K562 (cell line): ENCODE results near the gene TNRC6B. TPM values are rescaled to one million over a fixed set of nuclear protein-coding genes. Genes with fewer than 3 reads are reported as not detected.
A peak's percentile ranks its signal among the peaks of the same experiment; 100 is the strongest.

Source experiments
- ATAC-seq: fragments of 200-7000 bp; cut with Tn5 transposase; 3 replicates; pipeline ENCODE4 v1.9.1; 2020; ENCODE audit warnings: moderate library complexity
- BruUV-seq: library from RNA; stranded (reverse); fragments of 400-500 nt; replicated peaks from 2 replicates; lab custom pipeline; 2021; lab: Mats Ljungman, UMichigan
- CTCF ChIA-PET: fragments of 300-600 bp; formaldehyde crosslinking; extraction: SDS; loops from one replicate; lab custom pipeline; 2021; ENCODE audit warnings: low intra/inter-chr PET ratio; lab: Yijun Ruan, JAX
- POLR2A ChIA-PET: fragments of 300-600, 350-650 bp; sonication (Branson Sonifier 250); formaldehyde crosslinking; extraction: SDS; loops from one replicate; lab custom pipeline; 2021; ENCODE audit warnings: antibody characterized with exemption, inconsistent platforms; lab: Yijun Ruan, JAX
- DNase-seq, 4 experiments: peaks; one replicate each; pipeline versions ENCODE4 v3.0.0 to v3.0.0-alpha.2; 2011 to 2018; ENCODE audit warnings: low spot score in 3 of 4, mixed read lengths in 3 of 4; ENCODE audit errors: extremely low read depth in 1 of 4
- FAIRE-seq: peaks from 2 replicates; lab custom pipeline; 2011; peaks lifted over from hg19 to GRCh38; lab: Jason Lieb, UNC
- H2AFZ ChIP-seq: 2 replicates; pipeline ENCODE4 v1.6.0; 2011; ENCODE audit warnings: low read depth, low read length, control low read depth, inconsistent platforms
- H3K27ac ChIP-seq: fragments of 200-600 bp; 3 replicates; pipeline ENCODE4 v1.8.0; 2011; ENCODE audit warnings: low read depth, mild to moderate bottlenecking, control low read depth, inconsistent platforms, low read length, moderate library complexity, mixed read lengths; ENCODE audit errors: extremely low read depth
- H3K27me3 ChIP-seq, 2 experiments: fragments of 300-600 bp in 1 of 2; 2 replicates in 1 of 2; 3 replicates in 1 of 2; pipeline versions ENCODE4 v1.6.0 to v1.8.0; 2011; ENCODE audit warnings: inconsistent platforms in 2 of 2, low read length in 2 of 2, mild to moderate bottlenecking in 1 of 2, mixed read lengths in 1 of 2, moderate library complexity in 1 of 2; ENCODE audit not compliant: control insufficient read depth in 2 of 2, insufficient read depth in 2 of 2
- H3K36me3 ChIP-seq: fragments of 300-600 bp; 3 replicates; pipeline ENCODE4 v1.8.0; 2011; ENCODE audit warnings: mild to moderate bottlenecking, low read length, inconsistent platforms; ENCODE audit not compliant: control insufficient read depth, insufficient read depth
- H3K4me1 ChIP-seq, 2 experiments: fragments of 200-600 bp in 1 of 2; replicated peaks in 1 of 2; 2 replicates in 1 of 2; 3 replicates in 1 of 2; pipeline versions ENCODE4 v1.5.1 to v1.8.0; 2011; ENCODE audit warnings: inconsistent platforms in 2 of 2, low read length in 2 of 2, mild to moderate bottlenecking in 1 of 2, mixed read lengths in 1 of 2, moderate library complexity in 1 of 2; ENCODE audit not compliant: control insufficient read depth in 2 of 2, insufficient read depth in 2 of 2
- H3K4me2 ChIP-seq: 2 replicates; pipeline ENCODE4 v1.6.1; 2011; ENCODE audit warnings: low read length, control low read depth, inconsistent platforms, mixed read lengths; ENCODE audit not compliant: insufficient read depth
- H3K4me3 ChIP-seq: fragments of 200-600 bp; sonication (generic), shearing (Covaris generic); 2 replicates; pipeline ENCODE4 v1.5.1; 2016; ENCODE audit warnings: control low read depth, inconsistent platforms
- H3K79me2 ChIP-seq: fragments of 200-600 bp; 3 replicates; pipeline ENCODE4 v1.8.0; 2011; ENCODE audit warnings: low read length, inconsistent platforms; ENCODE audit not compliant: control insufficient read depth, insufficient read depth
- H3K9ac ChIP-seq, 2 experiments: 2 replicates each; pipeline versions ENCODE4 v1.6.0 to v1.6.1; 2011; ENCODE audit warnings: low read depth in 2 of 2, low read length in 2 of 2, control low read depth in 1 of 2, inconsistent platforms in 1 of 2, mild to moderate bottlenecking in 1 of 2, mixed read lengths in 1 of 2; ENCODE audit not compliant: insufficient read depth in 1 of 2
- H3K9me1 ChIP-seq: one replicate; pipeline ENCODE4 v1.6.0; 2011; ENCODE audit warnings: inconsistent platforms, mild to moderate bottlenecking, low read length, moderate library complexity; ENCODE audit not compliant: control insufficient read depth, insufficient read depth
- H3K9me3 ChIP-seq: replicated peaks from 2 replicates; pipeline ENCODE4 v1.5.1; 2011; ENCODE audit warnings: low read depth, low read length, inconsistent platforms; ENCODE audit not compliant: control insufficient read depth, insufficient read depth
- H4K20me1 ChIP-seq: replicated peaks from 2 replicates; pipeline ENCODE4 v1.6.1; 2011; ENCODE audit warnings: low read length, inconsistent platforms, mixed read lengths; ENCODE audit not compliant: control insufficient read depth, insufficient read depth
- CCAR2 ChIP-seq: fragments of 200-400 bp; formaldehyde crosslinking; IDR thresholded peaks from 2 replicates; pipeline ENCODE4 v1.6.1; 2017; ENCODE audit warnings: mild to moderate bottlenecking, low read depth, low read length
- ETS2 ChIP-seq: IDR thresholded peaks from 2 replicates; pipeline ENCODE4 v1.6.1; 2016; ENCODE audit warnings: borderline replicate concordance, missing genetic modification characterization, mild to moderate bottlenecking, moderate library complexity, missing compliant biosample characterization; ENCODE audit not compliant: poor library complexity, severe bottlenecking
- RB1 ChIP-seq: fragments of 450-650 bp; IDR thresholded peaks from 2 replicates; pipeline ENCODE4 v1.6.1; 2017; ENCODE audit warnings: low read depth, mild to moderate bottlenecking
- TRIM24 ChIP-seq, 2 experiments: fragments of 450-650 bp; IDR thresholded peaks; 2 replicates each; pipeline ENCODE4 v1.6.1; 2016
- ZNF175 ChIP-seq: fragments of 200-800 bp; sonication (Bioruptor generic); IDR thresholded peaks from 2 replicates; pipeline ENCODE4 v1.6.1; 2016; ENCODE audit warnings: low read depth, mild to moderate bottlenecking, missing genetic modification characterization, missing compliant biosample characterization
- WGBS: fragments of 100-300 bp; shearing (Covaris generic); methylation state at CpG from one replicate; pipeline ENCODE4 v1.1.6; 2016; ENCODE audit warnings: low coverage, mixed read lengths; ENCODE audit not compliant: insufficient coverage; ENCODE audit errors: missing lambda C conversion rate; 5-methylcytosine and 5-hydroxymethylcytosine counted together
- in situ Hi-C: fragments of 300-500 bp; cut with MboI; formaldehyde crosslinking; loops from 4 replicates; pipeline ENCODE4 v1.15.0; 2018; ENCODE audit warnings: inconsistent platforms, mixed read lengths
- intact Hi-C: fragments of 100-400 bp; cut with micrococcal nuclease; formaldehyde crosslinking; loops from 2 replicates; pipeline ENCODE4 v1.14.2; 2022
- polyA plus RNA-seq, 8 experiments: library from polyadenylated mRNA; depleted of rRNA in 4 of 8; stranded (reverse) in 5 of 8; unstranded in 3 of 8; fragments of >200 nt; fragmentation: Nextera tagmentation in 2 of 8; fragmentation: Illumina TruSeq in 1 of 8; extraction: Ambion mirVana in 2 of 8; extraction: Trizol in 1 of 8; gene quantifications; 2 replicates each; pipeline versions ENCODE4 v1.2.1 to v1.2.3, GENCODE V29; 2011 to 2014; ENCODE audit warnings: inconsistent platforms in 1 of 8, missing spikeins in 1 of 8
- total RNA-seq, 7 experiments: library from RNA; depleted of rRNA in 6 of 7; stranded (reverse); fragments of >200 nt in 6 of 7; fragmentation: Illumina TruSeq in 2 of 7; extraction: Trizol in 2 of 7; gene quantifications; 2 replicates each; pipeline versions ENCODE4 v1.2.1 to v1.2.3, GENCODE V29; 2011 to 2021; ENCODE audit warnings: low replicate concordance in 1 of 7
- TF ChIP-seq, protein P1 (sequence below): sonication (generic); formaldehyde crosslinking; IDR thresholded peaks from 2 replicates; pipeline ENCODE4 v1.8.1; 2023; ENCODE audit warnings: mild to moderate bottlenecking, missing genetic modification reagents, moderate library complexity
- TF ChIP-seq, protein P2 (sequence below): fragments of 250-450 bp; sonication (Bioruptor Pico); IDR thresholded peaks from 2 replicates; pipeline ENCODE4 v1.5.1; 2021; ENCODE audit warnings: mild to moderate bottlenecking

Gene TNRC6B
- total and polyA plus RNA-seq, 9 of the 15 experiments (the other 6 are each of a cell fraction or from before 2014, with no cell fraction given), result 0.96 to 18.8 (median 10.8) TPM

DNA sequence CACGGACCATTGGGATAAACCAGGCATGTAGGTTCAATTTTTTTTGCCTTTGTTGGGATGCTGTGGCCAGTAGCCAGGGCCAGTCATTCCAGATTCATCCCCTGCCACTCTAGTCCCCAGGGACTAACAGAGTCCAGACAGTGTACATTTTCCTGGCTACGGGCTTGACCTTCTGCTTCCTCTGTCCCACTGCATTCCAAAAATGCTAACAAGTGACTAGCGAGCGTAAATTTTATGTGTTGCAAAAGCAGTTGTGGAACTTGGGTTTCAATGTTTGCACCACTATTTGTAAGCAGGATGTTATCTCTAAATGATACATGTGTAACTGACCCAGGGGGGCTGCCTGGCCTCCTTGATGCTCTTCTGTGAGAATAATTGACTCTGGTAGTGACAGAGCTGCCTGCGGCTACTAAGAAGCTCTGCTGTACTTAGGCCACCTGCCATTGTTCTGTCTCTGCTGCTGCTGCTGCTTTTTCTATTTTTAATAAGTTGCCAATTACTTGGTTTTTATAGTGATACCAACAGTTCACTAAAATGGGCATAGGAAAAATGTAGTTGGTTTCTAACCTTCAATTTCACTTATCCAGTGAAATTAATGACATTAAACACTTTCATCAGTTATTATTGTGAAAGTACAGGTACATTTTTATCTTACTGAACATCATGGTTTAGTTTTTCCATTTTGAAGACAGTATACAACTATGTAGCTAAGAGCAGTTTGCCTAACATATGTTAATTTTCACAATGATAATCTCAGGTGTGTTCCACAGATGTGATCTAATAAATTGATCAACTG lies 26.8 kb downstream of the TNRC6B start:
- H3K9me3 ChIP-seq, result no peaks in the 10 kb centered on the region
- TF ChIP-seq ETS2 (tag) (no peak), ZNF175 (CRISPR knock-in tag) (no peak), RB1 (no peak), CCAR2 (no peak), TRIM24 (IDR thresholded peaks at IDR 0.05) (no peak)
- TF ChIP-seq, protein P1, sequence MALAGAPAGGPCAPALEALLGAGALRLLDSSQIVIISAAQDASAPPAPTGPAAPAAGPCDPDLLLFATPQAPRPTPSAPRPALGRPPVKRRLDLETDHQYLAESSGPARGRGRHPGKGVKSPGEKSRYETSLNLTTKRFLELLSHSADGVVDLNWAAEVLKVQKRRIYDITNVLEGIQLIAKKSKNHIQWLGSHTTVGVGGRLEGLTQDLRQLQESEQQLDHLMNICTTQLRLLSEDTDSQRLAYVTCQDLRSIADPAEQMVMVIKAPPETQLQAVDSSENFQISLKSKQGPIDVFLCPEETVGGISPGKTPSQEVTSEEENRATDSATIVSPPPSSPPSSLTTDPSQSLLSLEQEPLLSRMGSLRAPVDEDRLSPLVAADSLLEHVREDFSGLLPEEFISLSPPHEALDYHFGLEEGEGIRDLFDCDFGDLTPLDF (CRISPR knock-in tag), result no peak
- TF ChIP-seq, protein P2, sequence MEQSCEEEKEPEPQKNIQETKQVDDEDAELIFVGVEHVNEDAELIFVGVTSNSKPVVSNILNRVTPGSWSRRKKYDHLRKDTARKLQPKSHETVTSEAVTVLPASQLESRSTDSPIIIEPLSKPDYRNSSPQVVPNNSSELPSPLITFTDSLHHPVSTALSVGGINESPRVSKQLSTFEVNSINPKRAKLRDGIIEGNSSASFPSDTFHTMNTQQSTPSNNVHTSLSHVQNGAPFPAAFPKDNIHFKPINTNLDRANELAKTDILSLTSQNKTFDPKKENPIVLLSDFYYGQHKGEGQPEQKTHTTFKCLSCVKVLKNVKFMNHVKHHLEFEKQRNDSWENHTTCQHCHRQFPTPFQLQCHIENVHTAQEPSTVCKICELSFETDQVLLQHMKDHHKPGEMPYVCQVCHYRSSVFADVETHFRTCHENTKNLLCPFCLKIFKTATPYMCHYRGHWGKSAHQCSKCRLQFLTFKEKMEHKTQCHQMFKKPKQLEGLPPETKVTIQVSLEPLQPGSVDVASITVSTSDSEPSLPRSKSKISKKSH (CRISPR knock-in tag), result no peak
- H3K4me1 ChIP-seq, result peaks cover 0 to 14% of the 10 kb centered on the region in 2 experiments; a peak in 2 of 5 replicates
- ATAC-seq (no peak), FAIRE-seq (peak; percentile 26), DNase-seq (no peak)
- no peaks in the 10 kb centered on the region for H3K27me3 ChIP-seq
- in situ Hi-C loops, result no loop called here
- no peak overlapping the region for H3K9ac ChIP-seq
- 0 out of 3 replicates have a peak, but pooled peaks cover 3% of the 10 kb centered on the region for H3K36me3 ChIP-seq
- H3K27ac ChIP-seq, result no peak overlapping the region
- CTCF ChIA-PET, result no interaction called here
- no peak overlapping the region for H3K4me3 ChIP-seq
- intact Hi-C loops, result no loop called here
- H2AFZ ChIP-seq, result no peak overlapping the region
- no peaks in the 10 kb centered on the region for H3K9me1 ChIP-seq
- WGBS, result 87% methylated on average over 5 of the region's 5 CpGs
- BruUV-seq, result no TSS peak
- no peak overlapping the region for H3K4me2 ChIP-seq
- H4K20me1 ChIP-seq, result peaks cover 12% of the 10 kb centered on the region
- POLR2A ChIA-PET, result no interaction called here
- H3K79me2 ChIP-seq, result peaks cover 89% of the 10 kb centered on the region
